Choroid plexus epithelial cell (primary cell): ENCODE measurements around the gene CSNK1G2.

Experiments used
- DNase-seq: peaks from one replicate; pipeline ENCODE4 v3.0.0-alpha.2; 2010; ENCODE audit warnings: low read depth
- H3K4me3 ChIP-seq: 2 replicates; pipeline ENCODE4 v1.5.1; 2011; ENCODE audit warnings: low read depth, mild to moderate bottlenecking, control low read depth, low read length, moderate library complexity
- CTCF ChIP-seq: conservative IDR thresholded peaks from 2 replicates; pipeline ENCODE4 v1.5.1; 2011; ENCODE audit warnings: low read depth, mild to moderate bottlenecking, control low read depth, inconsistent platforms, low read length, moderate library complexity

The CSNK1G2 gene

GRCh38 chr19:1989513-1990229, 48.7 kb downstream of the CSNK1G2 start:
- no peak for DNase-seq
- no peak for TF ChIP-seq CTCF

GRCh38 chr19:1990230-1991017, 49.5 kb downstream of the CSNK1G2 start:
- no peak overlapping the region for H3K4me3 ChIP-seq
- no peak for TF ChIP-seq CTCF
- DNase-seq: no peak

More at GRCh38 chr19:1989513-1990229, 48.7 kb downstream of the CSNK1G2 start:
- H3K4me3 ChIP-seq: no peak overlapping the region

- no peak for TF ChIP-seq CTCF
- H3K4me3 ChIP-seq: no peak overlapping the region
- DNase-seq: no peak
These were observed 50.3 kb downstream of the CSNK1G2 start for GRCh38 chr19:1991018-1991913.

GRCh38 chr19:1992759-1993260, 51.8 kb downstream of the CSNK1G2 start:
- no peak overlapping the region for H3K4me3 ChIP-seq
- DNase-seq: no peak
- TF ChIP-seq CTCF: no peak

GRCh38 chr19:1997353-1998233, 56.6 kb downstream of the CSNK1G2 start:
- DNase-seq: no peak
- H3K4me3 ChIP-seq: no peak overlapping the region
- no peak for TF ChIP-seq CTCF
